Trophoblast cell (in vitro differentiated cells and primary cell): ENCODE data around the gene ANKRD53.

ENCODE experiments used
- DNase-seq, 2 donors: peaks; one replicate each; pipeline ENCODE4 v3.0.0-alpha.2; 2016
- H2AFZ ChIP-seq: 2 replicates; pipeline ENCODE4 v1.6.1; 2013; ENCODE audit warnings: low read length, moderate library complexity, mild to moderate bottlenecking; ENCODE audit not compliant: insufficient read depth, poor library complexity
- H2AK5ac ChIP-seq: 2 replicates; pipeline ENCODE4 v1.6.1; 2013; ENCODE audit warnings: mild to moderate bottlenecking, low read length
- H2BK120ac ChIP-seq: 2 replicates; pipeline ENCODE4 v1.6.1; 2013; ENCODE audit warnings: low read length, mild to moderate bottlenecking, moderate library complexity; ENCODE audit not compliant: insufficient read depth, poor library complexity
- H2BK12ac ChIP-seq: 2 replicates; pipeline ENCODE4 v1.6.1; 2013; ENCODE audit warnings: mild to moderate bottlenecking, low read length, moderate library complexity
- H2BK5ac ChIP-seq: 2 replicates; pipeline ENCODE4 v1.6.1; 2013; ENCODE audit warnings: low read length, low read depth, moderate library complexity, mild to moderate bottlenecking; ENCODE audit not compliant: poor library complexity
- H3K14ac ChIP-seq: 2 replicates; pipeline ENCODE4 v1.6.1; 2013; ENCODE audit warnings: mild to moderate bottlenecking, low read length
- H3K18ac ChIP-seq: 2 replicates; pipeline ENCODE4 v1.6.1; 2013; ENCODE audit warnings: mild to moderate bottlenecking, low read length
- H3K23ac ChIP-seq: 2 replicates; pipeline ENCODE4 v1.6.1; 2013; ENCODE audit warnings: low read length
- H3K27ac ChIP-seq: 2 replicates; pipeline ENCODE4 v1.5.1; 2013; ENCODE audit warnings: low read depth, mild to moderate bottlenecking, inconsistent platforms, low read length, moderate library complexity
- H3K27me3 ChIP-seq: 2 replicates; pipeline ENCODE4 v1.6.1; 2013; ENCODE audit warnings: inconsistent platforms, mild to moderate bottlenecking, low read length, moderate library complexity; ENCODE audit not compliant: insufficient read depth
- H3K36me3 ChIP-seq, 2 experiments: 1 replicate in 1 of 2; 2 replicates in 1 of 2; pipeline ENCODE4 v1.6.1; 2013; ENCODE audit warnings: low read length in 2 of 2, mild to moderate bottlenecking in 2 of 2, moderate library complexity in 1 of 2; ENCODE audit not compliant: insufficient read depth in 2 of 2, control insufficient read depth in 1 of 2
- H3K4ac ChIP-seq: 2 replicates; pipeline ENCODE4 v1.6.1; 2013; ENCODE audit warnings: low read depth, mild to moderate bottlenecking, low read length, moderate library complexity
- H3K4me1 ChIP-seq, 2 experiments: 1 replicate in 1 of 2; 2 replicates in 1 of 2; pipeline ENCODE4 v1.6.1; 2013; ENCODE audit warnings: low read length in 2 of 2, mild to moderate bottlenecking in 2 of 2, moderate library complexity in 1 of 2; ENCODE audit not compliant: insufficient read depth in 2 of 2, control insufficient read depth in 1 of 2
- H3K4me2 ChIP-seq: 2 replicates; pipeline ENCODE4 v1.6.1; 2013; ENCODE audit warnings: inconsistent platforms, mild to moderate bottlenecking, low read length, moderate library complexity
- H3K4me3 ChIP-seq: 2 replicates; pipeline ENCODE4 v1.5.1; 2013; ENCODE audit warnings: mild to moderate bottlenecking, low read depth, low read length, inconsistent platforms
- H3K79me1 ChIP-seq: one replicate; pipeline ENCODE4 v1.6.1; 2013; ENCODE audit warnings: low read length
- H3K79me2 ChIP-seq: 2 replicates; pipeline ENCODE4 v1.6.1; 2013; ENCODE audit warnings: low read length, mild to moderate bottlenecking; ENCODE audit not compliant: control insufficient read depth, insufficient read depth, poor library complexity
- H3K9ac ChIP-seq: 2 replicates; pipeline ENCODE4 v1.6.1; 2013; ENCODE audit warnings: mild to moderate bottlenecking, low read length
- H3K9me3 ChIP-seq: 2 replicates; pipeline ENCODE4 v1.6.1; 2013; ENCODE audit warnings: low read depth, mild to moderate bottlenecking, control low read depth, inconsistent platforms, low read length; ENCODE audit not compliant: insufficient read depth
- H4K12ac ChIP-seq: 2 replicates; pipeline ENCODE4 v1.6.1; 2013; ENCODE audit warnings: low read depth, mild to moderate bottlenecking, low read length, moderate library complexity
- H4K8ac ChIP-seq: 2 replicates; pipeline ENCODE4 v1.6.1; 2013; ENCODE audit warnings: low read depth, mild to moderate bottlenecking, low read length, moderate library complexity
- H4K91ac ChIP-seq: one replicate; pipeline ENCODE4 v1.6.1; 2013; ENCODE audit warnings: low read depth, mild to moderate bottlenecking, low read length, moderate library complexity
- WGBS: extraction: QIAGEN DNeasy Blood & Tissue Kit; methylation state at CpG from one replicate; pipeline ENCODE4 v1.1.7; 2013; ENCODE audit warnings: missing lambda C conversion rate; ENCODE audit not compliant: insufficient read length, insufficient coverage; ENCODE audit errors: extremely low coverage; 5-methylcytosine and 5-hydroxymethylcytosine counted together

Gene ANKRD53

DNA sequence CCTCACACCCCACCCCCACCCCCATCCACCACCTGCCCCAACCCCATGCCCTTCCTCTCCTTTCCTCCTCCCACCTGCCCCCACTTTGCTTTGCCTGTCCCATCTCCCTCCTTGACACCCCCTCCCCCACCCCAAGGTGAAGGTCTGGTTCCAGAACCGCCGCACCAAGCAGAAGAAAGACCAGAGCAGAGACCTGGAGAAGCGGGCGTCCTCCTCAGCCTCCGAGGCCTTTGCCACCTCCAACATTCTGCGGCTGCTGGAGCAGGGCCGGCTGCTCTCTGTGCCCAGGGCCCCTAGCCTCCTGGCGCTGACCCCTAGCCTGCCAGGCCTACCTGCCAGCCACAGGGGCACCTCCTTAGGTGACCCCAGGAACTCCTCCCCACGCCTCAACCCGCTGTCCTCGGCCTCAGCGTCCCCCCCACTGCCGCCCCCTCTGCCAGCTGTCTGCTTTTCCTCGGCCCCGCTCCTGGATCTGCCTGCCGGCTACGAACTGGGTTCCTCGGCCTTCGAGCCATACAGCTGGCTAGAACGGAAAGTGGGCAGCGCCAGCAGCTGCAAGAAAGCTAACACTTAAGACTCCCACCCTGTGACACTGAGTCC, 45.7 kb upstream of the ANKRD53 start:
- Histone ChIP-seq H3K36me3 (no peaks in the 10 kb centered on the region), H3K14ac (no peak overlapping the region), H3K23ac (no peak overlapping the region)

DNA sequence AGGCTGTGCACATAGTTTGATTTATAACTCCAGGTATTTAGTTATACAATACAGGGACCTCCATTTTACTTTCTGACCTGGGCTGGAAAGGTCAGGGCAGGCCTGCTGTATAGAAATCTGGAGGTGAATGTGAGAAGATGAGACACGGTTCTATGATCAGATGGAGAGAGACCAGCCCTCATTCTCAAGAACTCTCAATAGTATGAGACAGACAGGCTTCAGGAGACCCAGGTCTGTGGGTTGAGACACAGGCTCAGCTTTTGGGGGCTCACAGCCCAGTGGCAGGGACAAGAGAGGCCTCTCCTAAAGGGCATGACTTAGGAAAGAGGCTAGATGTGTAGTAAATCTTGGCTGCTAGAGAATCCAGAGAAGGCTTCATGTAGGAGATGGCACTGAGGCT, 43.4 kb upstream of the ANKRD53 start:
- no CpG with 5 or more reads among the region's 1 CpG for WGBS
- Histone ChIP-seq H4K12ac (no peak overlapping the region), H3K4me3 (no peak overlapping the region)

More for the DNA sequence above, 45.7 kb upstream of the ANKRD53 start:
- H3K4me2 ChIP-seq = no peak overlapping the region
- no peak overlapping the region for H3K18ac ChIP-seq
- H4K91ac ChIP-seq = no peak overlapping the region
- no peaks in the 10 kb centered on the region for H3K79me1 ChIP-seq
- H3K4me3 ChIP-seq = no peak overlapping the region
- H3K9me3 ChIP-seq = no peaks in the 10 kb centered on the region
- no peaks in the 10 kb centered on the region for H3K27me3 ChIP-seq
- no peak overlapping the region for H4K8ac ChIP-seq
- H3K9ac ChIP-seq = no peak overlapping the region
- H2AFZ ChIP-seq = no peak overlapping the region
- no peak overlapping the region for H2BK12ac ChIP-seq
- no peak overlapping the region for H2AK5ac ChIP-seq
- H3K27ac ChIP-seq = no peak overlapping the region
- H3K79me2 ChIP-seq = no peaks in the 10 kb centered on the region
- no CpG with 5 or more reads among the region's 21 CpGs for WGBS
- H3K4me1 ChIP-seq = peaks cover 0 to 4% of the 10 kb centered on the region in 2 experiments
- no peak overlapping the region for H3K4ac ChIP-seq
- no peak overlapping the region for H4K12ac ChIP-seq
- no peak for DNase-seq
- no peak overlapping the region for H2BK120ac ChIP-seq
- no peak overlapping the region for H2BK5ac ChIP-seq

DNA sequence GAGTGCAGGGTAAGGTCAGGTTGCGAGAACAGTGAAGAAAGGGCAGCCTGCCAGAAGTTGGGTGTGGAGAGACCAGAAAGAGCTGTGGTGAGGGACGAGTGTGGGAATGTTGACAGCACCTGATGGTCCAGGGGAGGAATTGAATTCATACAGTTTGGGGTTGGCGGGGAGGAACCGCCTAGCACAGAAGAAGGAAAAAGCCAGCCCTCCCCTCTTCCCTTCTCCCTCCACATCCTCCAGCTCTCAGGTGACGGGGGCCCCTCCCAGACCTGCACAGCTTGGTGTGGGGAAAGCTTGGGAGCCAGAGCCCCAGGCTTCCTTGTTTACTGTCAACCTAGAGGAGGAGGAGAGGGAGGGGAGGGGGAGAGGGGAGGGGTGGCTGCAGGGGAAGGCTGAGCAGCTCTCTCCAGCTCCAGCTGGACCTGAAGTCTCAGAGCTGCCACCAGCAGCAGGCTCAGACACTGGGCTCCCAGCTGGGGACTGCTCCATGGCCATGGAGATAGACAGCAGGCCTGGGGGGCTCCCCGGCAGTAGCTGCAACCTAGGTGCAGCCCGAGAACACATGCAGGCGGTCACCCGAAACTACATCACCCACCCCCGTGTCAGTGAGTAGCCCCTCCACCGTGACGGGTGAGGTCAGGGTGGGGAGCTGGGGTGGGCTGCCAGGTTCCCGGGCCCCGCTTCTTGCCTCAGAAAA, 42.8 kb upstream of the ANKRD53 start, which contains the start of gene ATP6V1B1:
ATP6V1B1 (plus strand) TSS at position 433 of the 697 bp plus-strand sequence; CDS start at position 488, 55 bp downstream.
- Histone ChIP-seq H2BK5ac (no peak within 1 kb of the TSS), H2BK12ac (no peak within 1 kb of the TSS), H3K4ac (no peak within 1 kb of the TSS), H3K23ac (no peak within 1 kb of the TSS), H3K79me2 (no peaks in the 10 kb centered on the region), H4K12ac (no peak within 1 kb of the TSS), H4K91ac (no peak within 1 kb of the TSS), H3K9ac (no peak within 1 kb of the TSS), H2AK5ac (no peak within 1 kb of the TSS), H3K27me3 (peaks cover 11% of the 10 kb centered on the region), H3K79me1 (no peaks in the 10 kb centered on the region), H3K36me3 (no peaks in the 10 kb centered on the region), H4K8ac (no peak within 1 kb of the TSS), H3K4me3 (no peak within 1 kb of the TSS), H2BK120ac (no peak within 1 kb of the TSS), H3K9me3 (no peaks in the 10 kb centered on the region), H3K4me1 (peaks cover 6 to 9% of the 10 kb centered on the region in 2 experiments), H3K4me2 (no peak within 1 kb of the TSS), H3K27ac (no peak within 1 kb of the TSS), H2AFZ (no peak within 1 kb of the TSS), H3K14ac (no peak within 1 kb of the TSS), H3K18ac (no peak within 1 kb of the TSS)
- DNase-seq = no peak
- no CpG with 5 or more reads among the region's 14 CpGs for WGBS

More for the DNA sequence above, 43.4 kb upstream of the ANKRD53 start:
- Histone ChIP-seq H3K23ac (no peak overlapping the region), H3K4me1 (peaks cover 6 to 9% of the 10 kb centered on the region in 2 experiments), H4K91ac (no peak overlapping the region), H2BK120ac (no peak overlapping the region), H2BK5ac (no peak overlapping the region), H2BK12ac (no peak overlapping the region), H3K79me1 (no peaks in the 10 kb centered on the region), H3K79me2 (no peaks in the 10 kb centered on the region), H2AFZ (no peak overlapping the region), H3K18ac (no peak overlapping the region), H3K9ac (no peak overlapping the region), H2AK5ac (no peak overlapping the region), H3K27me3 (peaks cover 10% of the 10 kb centered on the region), H3K27ac (no peak overlapping the region), H3K9me3 (no peaks in the 10 kb centered on the region), H3K14ac (no peak overlapping the region), H3K36me3 (no peaks in the 10 kb centered on the region), H3K4ac (no peak overlapping the region), H3K4me2 (no peak overlapping the region), H4K8ac (no peak overlapping the region)
- no peak for DNase-seq

DNA sequence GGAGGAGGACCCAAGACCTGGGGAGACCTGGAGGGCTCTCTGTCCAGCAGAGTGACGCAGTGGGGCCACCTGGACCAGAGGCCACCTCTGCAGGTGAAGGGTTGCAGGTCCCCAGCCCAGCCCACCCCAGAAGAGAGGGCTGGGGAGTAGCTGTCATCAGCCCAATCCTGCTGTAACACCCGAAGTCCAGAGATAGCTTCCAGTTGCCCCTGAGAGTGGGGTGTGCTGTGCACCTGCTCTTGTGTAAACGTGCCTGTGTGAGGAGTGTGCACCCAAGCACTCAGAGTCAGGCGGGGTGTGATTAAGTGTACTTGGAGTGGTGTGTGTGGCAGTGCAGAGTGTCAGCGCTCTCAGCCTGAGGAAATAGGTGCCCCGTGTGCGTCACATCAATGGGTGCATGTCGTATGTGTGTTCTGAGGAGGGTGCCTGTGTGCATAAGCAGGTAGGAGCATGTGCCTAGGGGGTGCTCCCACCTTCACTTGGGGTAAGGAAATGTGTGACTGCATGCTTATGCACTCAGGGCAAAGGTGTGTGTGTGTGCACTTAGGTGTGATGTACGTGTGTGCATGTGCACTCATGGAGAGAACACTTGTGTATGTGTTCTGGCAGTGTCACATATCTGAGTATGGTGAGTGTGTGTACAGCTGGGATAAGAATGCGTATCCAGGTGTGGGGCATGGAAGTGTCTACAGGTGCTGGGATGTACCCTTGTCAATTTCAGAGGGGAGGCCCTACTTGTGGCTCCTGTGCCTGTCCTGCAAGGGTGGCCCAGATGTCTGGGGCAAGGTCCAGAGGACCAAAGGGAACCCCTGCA, 42.1 kb upstream of the ANKRD53 start:
- H3K4me2 ChIP-seq = no peak overlapping the region
- WGBS = no CpG with 5 or more reads among the region's 10 CpGs
- no peak overlapping the region for H4K8ac ChIP-seq
- H2BK120ac ChIP-seq = no peak overlapping the region
- no peak for DNase-seq
- H2AK5ac ChIP-seq = no peak overlapping the region
- no peak overlapping the region for H3K4ac ChIP-seq
- H3K9ac ChIP-seq = no peak overlapping the region
- no peak overlapping the region for H3K23ac ChIP-seq
- no peak overlapping the region for H3K18ac ChIP-seq
- peaks cover 11% of the 10 kb centered on the region for H3K27me3 ChIP-seq
- no peaks in the 10 kb centered on the region for H3K9me3 ChIP-seq
- H3K14ac ChIP-seq = no peak overlapping the region
- H2BK12ac ChIP-seq = no peak overlapping the region
- no peak overlapping the region for H4K91ac ChIP-seq
- H2BK5ac ChIP-seq = no peak overlapping the region
- H3K4me3 ChIP-seq = no peak overlapping the region
- peaks cover 6 to 9% of the 10 kb centered on the region in 2 experiments for H3K4me1 ChIP-seq
- no peaks in the 10 kb centered on the region for H3K79me2 ChIP-seq
- H2AFZ ChIP-seq = no peak overlapping the region
- H3K79me1 ChIP-seq = no peaks in the 10 kb centered on the region
- no peak overlapping the region for H4K12ac ChIP-seq
- no peaks in the 10 kb centered on the region for H3K36me3 ChIP-seq
- H3K27ac ChIP-seq = no peak overlapping the region
